SK-N-MC (cell line): ENCODE results near the gene GRAMD1C.

Experiments used
- EZH2 ChIP-seq: fragments of 200-600 bp; sonication (generic); IDR thresholded peaks from one replicate; pipeline ENCODE4 v1.6.1; 2017; ENCODE audit warnings: antibody characterized with exemption
- POLR2AphosphoS5 ChIP-seq: IDR thresholded peaks from 2 replicates; pipeline ENCODE4 v1.6.1; 2012; ENCODE audit warnings: mild to moderate bottlenecking, low read depth, low read length, borderline replicate concordance

GRCh38 chr3:113952921-113953320 is 114.3 kb downstream of the GRAMD1C start:
- TF ChIP-seq EZH2 (no peak), POLR2AphosphoS5 (no peak)
